Heart right ventricle (tissue), 16 donors: ENCODE results near the gene KDM2A. TPM values are rescaled to one million over a fixed set of nuclear protein-coding genes. Genes with fewer than 3 reads are reported as not detected.
A peak's percentile ranks its signal among the peaks of the same experiment; 100 is the strongest.
"Not testable (repeated sequence)": the region's sequence is repeated elsewhere in the genome, so short reads cannot be mapped to it uniquely, and the experiment has no call there.

Source experiments
- ATAC-seq, 8 donors: fragments of 200-7000 bp; cut with Tn5 transposase; one replicate each; pipeline ENCODE4 v1.9.1; 2020; ENCODE audit warnings: mild to moderate bottlenecking in 8 of 8, moderate library complexity in 8 of 8, moderate number of reproducible peaks in 1 of 8
- DNase-seq, 2 donors: peaks; one replicate each; pipeline ENCODE4 v3.0.0-alpha.2; 2020
- H3K27ac ChIP-seq, 10 donors: fragments of 200-600 bp; sonication (generic) in 2 of 10; one replicate each; pipeline versions ENCODE4 v1.5.0 to v1.8.0; 2020 to 2022; ENCODE audit warnings: mild to moderate bottlenecking in 3 of 10
- H3K27me3 ChIP-seq, 7 donors: fragments of 200-600 bp; one replicate each; pipeline ENCODE4 v1.8.0; 2021 to 2022; ENCODE audit warnings: mild to moderate bottlenecking in 2 of 7
- H3K36me3 ChIP-seq, 9 donors: fragments of 200-600 bp; sonication (generic) in 1 of 9; one replicate each; pipeline versions ENCODE4 v1.5.0 to v1.8.0; 2020 to 2022; ENCODE audit warnings: mild to moderate bottlenecking in 2 of 9
- H3K4me1 ChIP-seq, 9 donors: fragments of 200-600 bp; sonication (generic) in 1 of 9; one replicate each; pipeline versions ENCODE4 v1.5.0 to v1.8.0; 2020 to 2022; ENCODE audit warnings: mild to moderate bottlenecking in 4 of 9
- H3K4me3 ChIP-seq, 10 donors: fragments of 200-600 bp; sonication (generic) in 2 of 10; one replicate each; pipeline versions ENCODE4 v1.5.0 to v1.8.0; 2020 to 2022; ENCODE audit warnings: mild to moderate bottlenecking in 7 of 10, moderate library complexity in 2 of 10
- H3K9me3 ChIP-seq, 11 donors: fragments of 200-600 bp in 10 of 11; sonication (generic) in 2 of 11; one replicate each; pipeline versions ENCODE4 v1.5.0 to v1.8.0; 2013 to 2022; ENCODE audit warnings: mild to moderate bottlenecking in 2 of 11, control low read depth in 1 of 11, moderate library complexity in 1 of 11
- WGBS, 2 donors: extraction: QIAGEN DNeasy Blood & Tissue Kit; methylation state at CpG; one replicate each; pipeline ENCODE4 v1.1.7; 2013; ENCODE audit warnings: inconsistent platforms in 1 of 2; 5-methylcytosine and 5-hydroxymethylcytosine counted together
- intact Hi-C, 10 donors: fragments of 100-400 bp; cut with DNase I; formaldehyde crosslinking; loops; one replicate each; pipeline versions ENCODE4 v1.11.1 to v1.14.2; 2022
- polyA plus RNA-seq, 2 donors: library from polyadenylated mRNA; stranded (reverse); fragments of 200-250 nt; gene quantifications; one replicate each; pipeline ENCODE4 v1.2.3, GENCODE V29; 2013
- total RNA-seq, 10 donors: library from RNA; stranded (reverse); fragmentation: NEBNext Ultra II Directional in 3 of 10; extraction: Animal tissue kit (Norgen Biotek cat#: 25700) in 3 of 10; gene quantifications; one replicate each; pipeline versions ENCODE4 v1.2.1 to v1.2.4, GENCODE V29; 2021 to 2023
- TF ChIP-seq, protein P1 (sequence below), 9 donors: fragments of 200-600 bp; sonication (generic) in 2 of 9; IDR thresholded peaks; one replicate each; pipeline versions ENCODE4 v1.5.0 to v1.8.0; 2021 to 2022; ENCODE audit warnings: antibody characterized with exemption in 9 of 9, mild to moderate bottlenecking in 5 of 9, moderate library complexity in 1 of 9
- donor health status: Arrhythmogenic right ventricular cardiomyopathy.
- donor health status: ischemic (EF 13 %, LVEDD 7.1; RV severe dilation, severe dysfunction).
- donor health status: healthy with polysubstance abuse.
- donor health status: DM: no; HTN: yes; CAD: no.
- donor health status: DM: no; HTN: no; CAD: no.
- donor health status: ischemic (EF 25% LVEDD 6.9; RV normal size, moderate dysfunction).
- donor health status: ischemic (EF 25% LVEDD 5.7; RV mildly dilated, moderate dysfunction).
- donor health status: healthy.
- donor health status: DM: yes; HTN: yes; CAD: no.
- donor health status: Ischemic cardiomyopathy.
- donor health status: ischemic (EF 35%, LVEDD 5.7; RV mildly dilated, moderate dysfunction).
- donor health status: nonischemic (EF 11% LVEDD 7.7; RV severe dilation, severe dysfunction).
- donor health status: DM: yes; HTN: yes; CAD: no.
- donor health status: PGD.
- donor health status: ischemic (EF 29% LVEDD 5.4; RV normal size, mild dysfunction).
- donor health status: nonischemic (EF 23%, LVEDD 6.1; RV moderate dilation, normal function).

Gene KDM2A
- total and polyA plus RNA-seq, 12 donors, result 16.5 to 45.7 (median 37.1) TPM

DNA sequence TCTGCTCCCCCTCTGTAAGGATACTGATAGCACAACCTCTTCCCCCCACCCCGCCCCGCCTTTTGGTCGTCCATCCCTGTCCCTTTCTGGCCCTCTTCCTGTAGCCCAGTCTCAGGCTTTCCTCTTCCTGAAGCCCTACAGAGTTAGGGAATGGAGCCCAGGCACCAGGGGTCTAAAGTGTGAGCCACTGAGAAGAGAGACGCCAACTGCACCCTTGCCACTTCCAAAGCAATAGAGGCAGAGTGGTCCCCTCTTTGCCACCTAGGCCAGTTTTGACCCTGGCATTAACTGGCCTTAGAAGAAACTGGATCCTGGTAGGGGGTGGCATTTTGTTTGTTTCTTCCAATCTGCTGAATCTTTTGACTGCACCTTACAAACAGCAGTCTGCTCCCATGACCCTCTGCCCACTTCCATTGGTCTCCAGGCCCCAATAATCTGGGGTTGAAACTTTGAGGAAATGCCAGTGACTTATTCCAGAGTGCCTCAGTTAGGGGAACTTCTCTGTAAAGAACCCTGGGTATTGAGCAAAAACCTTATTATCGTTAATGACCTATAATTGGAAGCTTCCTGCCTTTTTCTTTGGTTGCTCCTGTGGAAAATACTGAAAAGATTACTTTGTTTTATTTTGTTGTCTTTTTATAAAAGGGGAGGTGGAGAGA, 137.5 kb downstream of the KDM2A start:
- TF ChIP-seq, protein P1, sequence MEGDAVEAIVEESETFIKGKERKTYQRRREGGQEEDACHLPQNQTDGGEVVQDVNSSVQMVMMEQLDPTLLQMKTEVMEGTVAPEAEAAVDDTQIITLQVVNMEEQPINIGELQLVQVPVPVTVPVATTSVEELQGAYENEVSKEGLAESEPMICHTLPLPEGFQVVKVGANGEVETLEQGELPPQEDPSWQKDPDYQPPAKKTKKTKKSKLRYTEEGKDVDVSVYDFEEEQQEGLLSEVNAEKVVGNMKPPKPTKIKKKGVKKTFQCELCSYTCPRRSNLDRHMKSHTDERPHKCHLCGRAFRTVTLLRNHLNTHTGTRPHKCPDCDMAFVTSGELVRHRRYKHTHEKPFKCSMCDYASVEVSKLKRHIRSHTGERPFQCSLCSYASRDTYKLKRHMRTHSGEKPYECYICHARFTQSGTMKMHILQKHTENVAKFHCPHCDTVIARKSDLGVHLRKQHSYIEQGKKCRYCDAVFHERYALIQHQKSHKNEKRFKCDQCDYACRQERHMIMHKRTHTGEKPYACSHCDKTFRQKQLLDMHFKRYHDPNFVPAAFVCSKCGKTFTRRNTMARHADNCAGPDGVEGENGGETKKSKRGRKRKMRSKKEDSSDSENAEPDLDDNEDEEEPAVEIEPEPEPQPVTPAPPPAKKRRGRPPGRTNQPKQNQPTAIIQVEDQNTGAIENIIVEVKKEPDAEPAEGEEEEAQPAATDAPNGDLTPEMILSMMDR (IDR thresholded peaks at IDR 0.05), result no peak
- H3K4me3 ChIP-seq, result no peak overlapping the region
- ATAC-seq (no peak), DNase-seq (no peak)
- 75% methylated on average over 5 of the region's 5 CpGs for WGBS, 2 donors
- peaks cover 0 to 37% (median 7%) of the 10 kb centered on the region in 9 donors for H3K4me1 ChIP-seq
- H3K9me3 ChIP-seq, result no peaks in the 10 kb centered on the region
- intact Hi-C loops, result no loop called here
- no peaks in the 10 kb centered on the region for H3K27me3 ChIP-seq
- H3K36me3 ChIP-seq, result peaks cover 6 to 66% (median 48%) of the 10 kb centered on the region in 9 donors
- no peak overlapping the region for H3K27ac ChIP-seq

DNA sequence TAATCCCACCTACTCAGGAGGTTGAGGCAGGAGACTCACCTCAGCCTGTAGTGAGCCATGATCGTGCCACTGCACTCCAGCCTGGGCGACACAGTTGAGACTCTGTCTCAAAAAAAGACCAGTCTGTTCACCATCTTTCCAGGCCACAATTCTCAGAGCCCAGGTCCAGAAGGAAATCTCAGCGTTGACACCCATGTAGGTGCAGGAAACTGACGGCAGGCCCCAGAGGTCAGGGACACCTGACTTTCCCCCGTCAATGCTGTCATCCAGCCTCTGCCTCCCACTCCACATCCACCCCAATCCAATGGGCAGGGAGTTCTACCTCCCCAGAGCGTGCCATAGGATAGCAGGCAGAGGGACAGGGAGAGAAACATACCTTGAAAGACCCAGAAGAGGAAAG, 141.3 kb downstream of the KDM2A start:
- peaks cover 0 to 28% (median 10%) of the 10 kb centered on the region in 9 donors for H3K36me3 ChIP-seq
- H3K27me3 ChIP-seq, result no peaks in the 10 kb centered on the region
- ATAC-seq, result no peak
- DNase-seq, result no peak
- no peak overlapping the region for H3K27ac ChIP-seq
- no peak overlapping the region for H3K4me3 ChIP-seq
- peaks cover 0 to 39% (median 22%) of the 10 kb centered on the region in 9 donors for H3K4me1 ChIP-seq
- no peaks in the 10 kb centered on the region for H3K9me3 ChIP-seq
- TF ChIP-seq, protein P1 (IDR thresholded peaks at IDR 0.05), result no peak
- 80 to 86% methylated on average over 6 of the region's 6 CpGs for WGBS, 2 donors
- intact Hi-C loops, result loop anchor here in 2 of 10 donors (5.0 to 10.0 kb wide), 2 partner anchors 122 to 124 kb away; no protein-coding TSS in a partner anchor

DNA sequence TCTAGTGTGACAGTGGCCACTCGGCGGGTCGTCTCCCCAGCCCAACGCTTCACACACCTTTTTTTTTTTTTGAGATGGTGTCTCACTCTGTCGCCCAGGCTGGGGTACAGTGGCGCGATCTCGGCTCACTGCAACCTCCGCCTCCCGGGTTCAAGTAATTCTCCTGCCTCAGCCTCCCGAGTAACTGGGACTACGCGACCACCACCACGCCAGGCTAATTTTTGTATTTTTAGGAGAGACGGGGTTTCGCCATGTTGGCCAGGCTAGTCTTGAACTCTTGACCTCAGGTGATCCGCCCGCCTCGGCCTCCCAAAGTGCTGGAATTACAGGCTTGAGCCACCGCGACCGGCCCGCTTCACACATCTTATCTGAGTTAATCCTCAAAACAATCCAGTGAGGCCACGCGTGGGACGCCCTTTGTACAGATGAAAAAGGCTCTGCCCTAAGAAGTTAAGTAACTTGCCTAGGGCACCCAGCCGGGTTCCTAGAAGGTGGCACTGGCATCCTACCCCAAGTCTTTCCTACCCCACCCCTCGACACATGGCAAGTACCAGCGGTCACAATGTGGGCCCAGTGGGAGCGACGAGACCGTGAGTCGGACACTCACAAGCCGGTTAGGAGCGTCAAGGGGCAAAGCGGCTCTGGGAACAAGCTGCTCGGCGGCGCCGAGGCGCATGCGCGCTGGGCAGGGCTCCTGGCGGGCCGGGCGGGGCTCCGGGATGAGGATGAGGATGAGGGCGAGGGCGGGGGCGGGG, 142.0 kb downstream of the KDM2A start:
- H3K27me3 ChIP-seq, H3K9me3 ChIP-seq: not testable (repeated sequence)
- DNase-seq (peak in 1 of 2 donors; percentile 80), ATAC-seq (peak in 6 of 8 donors; percentile 9 to 43 (median 34))
- Histone ChIP-seq H3K4me1 (peaks cover 0 to 46% (median 29%) of the 10 kb centered on the region in 9 donors), H3K36me3 (peaks cover 0 to 21% (median 4%) of the 10 kb centered on the region in 9 donors), H3K4me3 (peak overlapping the region in 9 of 10 donors; percentile 3 to 54 (median 43)), H3K27ac (peak overlapping the region in 1 of 10 donors; percentile 15)
- intact Hi-C loops, result loop anchor here in 2 of 10 donors (5.0 to 10.0 kb wide), 2 partner anchors 121 to 124 kb away; no protein-coding TSS in a partner anchor
- 32 to 33% methylated on average over 50 of the region's 50 CpGs for WGBS, 2 donors

DNA sequence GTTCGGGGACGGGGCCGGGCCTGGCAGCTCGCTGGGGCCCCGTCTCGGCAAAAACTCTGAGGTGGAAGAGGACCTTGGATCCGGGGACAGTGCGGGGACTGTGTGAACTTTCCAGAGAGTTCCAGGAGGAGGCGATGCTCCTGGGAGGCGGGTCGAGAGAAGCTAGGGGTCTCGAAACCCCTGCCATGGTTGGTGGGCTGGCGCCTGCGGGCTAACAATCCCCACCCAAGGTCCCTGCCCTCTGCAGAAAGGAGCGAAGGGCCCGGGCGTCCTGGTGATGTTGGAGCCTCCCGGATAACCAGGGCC, 142.5 kb downstream of the KDM2A start:
- no peaks in the 10 kb centered on the region for H3K27me3 ChIP-seq
- peaks cover 0 to 16% (median 4%) of the 10 kb centered on the region in 9 donors for H3K36me3 ChIP-seq
- ATAC-seq (no peak), DNase-seq (no peak)
- peak overlapping the region in 9 of 10 donors; percentile 3 to 54 (median 43) for H3K4me3 ChIP-seq
- peak overlapping the region in 1 of 10 donors; percentile 15 for H3K27ac ChIP-seq
- H3K9me3 ChIP-seq, result no peaks in the 10 kb centered on the region
- intact Hi-C loops, result loop anchor here in 2 of 10 donors (5.0 to 10.0 kb wide), 2 partner anchors 121 to 123 kb away; no protein-coding TSS in a partner anchor
- H3K4me1 ChIP-seq, result peaks cover 0 to 47% (median 29%) of the 10 kb centered on the region in 9 donors
- TF ChIP-seq, protein P1 (IDR thresholded peaks at IDR 0.05), result peak in 3 of 9 donors; percentile 11 to 21 (median 16)
- 9 to 13% methylated on average over 18 of the region's 18 CpGs for WGBS, 2 donors
